Stimulated activated CD4-positive, alpha-beta T cell treated with anti-CD3 and anti-CD28 coated beads, Interleukin-1b, Interleukin-23, amount 100 ng/mL, for 48 hours (primary cell): ENCODE results near the gene FAM9C.
"Not testable (repeated sequence)": the region's sequence is repeated elsewhere in the genome, so short reads cannot be mapped to it uniquely, and the experiment has no call there.

Experiments used
- DNase-seq: peaks from one replicate; pipeline ENCODE4 v3.0.0-alpha.2; 2020

FAM9C gene

GRCh38 chrX:13044441-13044840 lies at the start of gene FAM9C:
TSS of gene FAM9C (minus strand) at chrX:13044620. CDS start at chrX:13043789, 831 bp downstream.
- no peak for DNase-seq

GRCh38 chrX:13093529-13094140 lies 49.2 kb upstream of the FAM9C start:
- DNase-seq = peak; percentile 22

DNA sequence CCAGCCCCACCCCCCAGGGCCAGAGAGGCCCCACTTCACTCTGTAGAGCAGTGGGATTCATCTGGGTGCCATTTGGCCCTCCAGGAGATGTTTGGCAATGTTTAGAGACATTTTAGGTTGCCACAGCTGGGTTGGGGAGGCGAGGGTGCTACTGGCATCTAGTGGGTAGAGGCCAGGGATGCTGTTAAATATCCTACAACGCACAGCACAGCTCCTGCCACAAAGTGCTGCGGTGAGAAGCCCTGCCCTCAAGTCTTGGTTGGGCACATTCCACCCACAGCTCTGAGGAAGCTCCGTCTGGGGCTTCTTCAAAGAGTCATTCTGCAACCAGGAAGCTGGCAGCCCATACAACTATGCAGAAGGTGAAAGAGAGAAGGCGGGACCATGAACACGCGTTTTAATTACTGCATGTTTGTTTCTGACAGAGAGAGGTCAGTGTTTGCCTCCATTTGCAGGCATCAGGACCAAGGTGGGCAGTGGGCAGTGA lies 48.1 kb upstream of the FAM9C start:
- DNase-seq = peak; percentile 83

DNA sequence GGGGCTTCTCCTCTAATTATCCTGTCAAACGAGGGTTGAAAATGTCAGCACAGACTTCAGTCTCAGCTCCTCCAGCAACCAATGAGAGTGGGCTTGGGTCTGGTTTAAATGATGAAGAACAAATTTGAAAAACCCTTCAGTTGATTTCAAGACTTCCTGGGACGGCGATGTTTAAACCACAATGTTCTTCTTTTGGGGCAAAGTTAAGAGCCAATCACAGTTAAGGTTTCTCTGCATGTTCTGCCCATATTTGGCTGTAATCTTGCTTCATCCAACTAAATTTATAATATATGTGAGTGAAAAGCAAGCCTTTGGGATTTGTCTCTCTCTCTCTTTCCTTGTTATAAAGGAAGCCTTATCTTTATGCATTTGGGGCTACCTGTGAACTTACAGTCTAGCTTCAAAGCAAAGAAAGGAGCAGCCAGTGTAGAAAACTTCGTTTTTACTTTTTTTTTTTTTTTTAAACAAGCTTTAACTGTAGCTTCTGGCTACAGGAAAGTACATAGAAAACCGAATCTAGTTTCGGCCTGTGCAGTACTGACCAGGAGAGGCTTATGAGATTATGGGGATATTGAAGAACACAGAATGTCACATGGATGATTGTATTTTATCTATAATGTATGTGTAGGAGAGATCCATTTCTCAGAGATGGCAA lies 46.8 kb upstream of the FAM9C start:
- no peak for DNase-seq

DNA sequence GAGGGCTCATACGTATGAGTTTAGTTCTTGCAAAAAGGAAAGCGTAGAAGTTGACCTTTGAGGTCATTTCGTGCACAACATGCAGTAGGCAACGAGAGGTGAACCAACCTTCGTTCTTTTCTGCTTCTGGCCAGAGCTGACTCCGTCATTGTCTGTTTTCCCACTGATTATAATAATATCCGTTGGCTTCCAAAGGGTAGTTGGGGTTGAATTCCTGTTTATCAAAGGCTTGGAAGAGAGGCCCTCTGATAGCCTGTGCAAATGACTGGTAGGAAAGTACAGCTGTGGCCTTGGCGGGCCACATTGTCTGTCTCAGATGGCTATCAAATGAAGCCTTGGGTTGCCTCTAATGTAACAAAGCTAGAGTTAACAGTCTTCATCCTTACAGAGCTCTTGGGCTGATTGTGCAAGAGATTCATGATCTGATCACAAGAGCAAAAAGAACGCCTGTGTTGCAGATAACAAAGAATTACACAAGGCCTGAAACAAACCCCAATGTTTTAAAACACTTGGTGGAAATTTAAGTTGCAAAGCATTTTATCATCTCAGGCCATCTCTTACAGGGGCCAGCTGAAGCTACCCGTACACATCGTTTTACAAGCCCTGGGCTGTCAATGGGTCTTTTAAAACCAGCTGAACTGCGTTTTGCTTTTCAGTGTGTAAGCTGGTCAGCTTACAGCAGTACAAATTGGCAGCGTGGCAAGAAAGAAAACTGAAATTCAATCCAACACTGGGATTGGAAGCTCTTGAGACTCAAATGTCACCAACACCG lies 46.1 kb upstream of the FAM9C start:
- DNase-seq = no peak

DNA sequence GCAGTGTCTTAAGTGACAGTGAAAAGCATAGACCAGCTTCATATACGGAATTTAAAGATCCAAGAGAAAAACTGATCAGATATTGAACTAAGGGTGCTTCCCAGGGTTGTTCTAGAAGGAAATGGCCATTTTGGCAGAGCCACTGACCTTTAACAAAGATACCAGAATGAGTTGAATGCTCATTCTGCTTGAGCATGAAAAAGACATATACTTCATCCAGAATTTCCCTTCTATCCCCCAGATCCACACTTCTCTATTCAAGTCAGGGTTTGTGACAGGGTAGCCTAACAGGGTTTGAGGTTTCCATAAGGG lies 45.6 kb upstream of the FAM9C start:
- DNase-seq = no peak

GRCh38 chrX:13088156-13088487 lies 43.7 kb upstream of the FAM9C start:
- no peak for DNase-seq

GRCh38 chrX:13087322-13088155 lies 43.1 kb upstream of the FAM9C start:
- DNase-seq = peak; percentile 63

DNA sequence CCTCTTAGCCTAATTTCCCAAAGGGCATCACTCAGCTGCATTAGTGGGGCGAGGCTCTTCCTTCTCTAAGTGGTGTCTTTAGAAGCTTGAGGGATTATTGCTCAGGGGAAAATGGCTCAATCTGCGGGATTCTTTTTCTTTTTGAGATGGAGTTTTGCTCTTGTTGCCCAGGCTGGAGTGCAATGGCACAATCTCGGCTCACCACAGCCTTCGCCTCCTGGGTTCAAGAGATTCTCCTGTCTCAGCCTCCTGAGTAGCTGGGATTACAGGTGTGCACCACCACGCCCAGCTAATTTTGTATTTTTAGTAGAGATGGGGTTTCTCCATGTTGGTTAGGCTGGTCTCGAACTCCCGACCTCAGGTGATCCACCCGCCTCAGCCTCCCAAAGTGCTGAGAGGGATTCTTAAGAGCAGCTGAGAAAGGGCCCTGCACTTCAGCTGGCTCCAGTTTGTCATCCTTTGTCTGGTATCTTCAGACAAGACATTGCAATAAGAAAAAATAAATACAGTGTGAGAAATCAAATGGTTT lies 42.4 kb upstream of the FAM9C start:
- not testable (repeated sequence) for DNase-seq

GRCh38 chrX:13086076-13086475 lies 41.7 kb upstream of the FAM9C start:
- DNase-seq = no peak

DNA sequence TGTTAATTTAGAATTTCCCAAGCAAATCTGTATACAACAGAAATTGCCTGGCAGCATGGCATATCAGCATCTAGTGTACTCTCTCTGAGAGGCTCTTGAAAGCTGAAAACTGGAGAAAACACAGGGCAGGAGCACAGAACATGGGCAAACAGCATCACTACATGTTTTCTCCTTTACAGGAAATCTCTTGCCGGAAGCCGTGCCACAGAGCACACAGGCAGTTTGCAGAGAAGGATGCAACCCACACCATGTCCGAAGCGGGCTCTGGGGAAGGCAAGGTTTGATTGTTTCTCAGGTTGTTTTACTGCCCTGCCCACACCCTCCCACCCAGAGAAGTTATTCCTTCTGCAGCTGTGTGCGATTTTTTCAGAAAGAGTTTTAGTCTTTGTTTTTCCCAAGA lies 41.1 kb upstream of the FAM9C start:
- peak; percentile 52 for DNase-seq

GRCh38 chrX:13084611-13085010 lies 40.2 kb upstream of the FAM9C start:
- no peak for DNase-seq

GRCh38 chrX:13083755-13084326 lies 39.4 kb upstream of the FAM9C start:
- DNase-seq = not testable (repeated sequence)

GRCh38 chrX:13082206-13083065 lies 38.0 kb upstream of the FAM9C start:
- DNase-seq = no peak

DNA sequence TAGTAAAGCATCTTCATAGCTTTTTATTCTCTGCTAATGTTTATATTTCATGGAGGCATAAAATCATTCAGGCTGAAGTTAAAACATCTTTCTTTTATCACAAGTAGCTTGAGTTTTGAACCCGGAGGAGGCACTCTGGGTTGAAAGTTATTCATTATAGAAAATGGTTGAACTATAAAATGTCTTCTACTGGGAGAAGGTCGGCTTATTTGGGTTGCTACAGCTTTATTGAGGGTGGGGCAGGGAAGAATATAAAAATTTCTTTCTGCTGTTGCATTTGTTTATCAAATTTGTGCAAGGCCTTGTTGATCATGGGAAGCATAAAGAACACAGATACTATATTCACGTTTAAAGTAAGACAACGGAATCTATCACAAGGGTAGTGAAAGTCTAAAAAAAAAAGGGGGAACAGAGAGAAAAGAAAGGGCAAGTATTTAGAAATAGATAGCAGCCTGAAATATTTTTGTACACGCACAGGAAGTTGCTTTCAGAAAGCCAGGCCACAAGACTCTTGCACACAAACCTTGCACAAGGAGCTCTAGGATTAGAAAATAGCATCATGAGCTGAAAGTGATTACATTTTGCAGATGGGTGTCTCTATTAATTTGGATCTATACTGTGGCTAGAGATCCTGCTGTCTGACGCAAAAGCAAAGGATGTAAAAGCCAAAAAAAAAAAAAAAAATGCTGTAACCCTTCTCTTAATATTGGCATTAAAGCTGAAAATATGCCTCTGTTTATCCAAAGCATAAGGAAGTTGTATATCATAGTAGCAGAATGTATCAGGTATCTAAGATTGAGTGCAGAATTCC lies 37.2 kb upstream of the FAM9C start:
- DNase-seq = no peak

GRCh38 chrX:13080128-13080795 lies 35.8 kb upstream of the FAM9C start:
- no peak for DNase-seq

GRCh38 chrX:13078739-13079444 lies 34.5 kb upstream of the FAM9C start:
- DNase-seq = no peak

GRCh38 chrX:13077168-13077567 lies 32.7 kb upstream of the FAM9C start:
- peak; percentile 56 for DNase-seq

- DNase-seq = no peak
Measured at GRCh38 chrX:13076176-13076961, 31.9 kb upstream of the FAM9C start.
